ENCODE measurements around the gene TIAM1. TPM values are rescaled to one million over a fixed set of nuclear protein-coding genes. Genes with fewer than 3 reads are reported as not detected.

The TIAM1 gene
- total RNA-seq, 1 donor from 2014 or later: 2.7 TPM

- no peaks in the 10 kb centered on the region for H3K36me3 ChIP-seq
- H3K27ac ChIP-seq: no peak overlapping the region
- no peak for DNase-seq (ENCODE audit: low spot score in 2 of 2)
- no peak for TF ChIP-seq CTCF (IDR thresholded peaks at IDR 0.05)
- H3K27me3 ChIP-seq: no peaks in the 10 kb centered on the region
- intact Hi-C loops (cut with DNase I): no loop called here
- H3K9me3 ChIP-seq: no peaks in the 10 kb centered on the region
- H3K4me3 ChIP-seq: no peak overlapping the region
- H3K4me1 ChIP-seq: no peaks in the 10 kb centered on the region
Observed at GRCh38 chr21:31284797-31285397, 59.2 kb downstream of the TIAM1 start.

GRCh38 chr21:31283025-31283424, 61.0 kb downstream of the TIAM1 start:
- no peak for TF ChIP-seq CTCF (IDR thresholded peaks at IDR 0.05)
- Histone ChIP-seq H3K4me3 (no peak overlapping the region), H3K36me3 (no peaks in the 10 kb centered on the region), H3K9me3 (no peaks in the 10 kb centered on the region), H3K27ac (no peak overlapping the region), H3K4me1 (no peaks in the 10 kb centered on the region), H3K27me3 (no peaks in the 10 kb centered on the region)
- intact Hi-C loops (cut with DNase I): no loop called here
- DNase-seq (ENCODE audit: low spot score in 2 of 2): no peak

DNA sequence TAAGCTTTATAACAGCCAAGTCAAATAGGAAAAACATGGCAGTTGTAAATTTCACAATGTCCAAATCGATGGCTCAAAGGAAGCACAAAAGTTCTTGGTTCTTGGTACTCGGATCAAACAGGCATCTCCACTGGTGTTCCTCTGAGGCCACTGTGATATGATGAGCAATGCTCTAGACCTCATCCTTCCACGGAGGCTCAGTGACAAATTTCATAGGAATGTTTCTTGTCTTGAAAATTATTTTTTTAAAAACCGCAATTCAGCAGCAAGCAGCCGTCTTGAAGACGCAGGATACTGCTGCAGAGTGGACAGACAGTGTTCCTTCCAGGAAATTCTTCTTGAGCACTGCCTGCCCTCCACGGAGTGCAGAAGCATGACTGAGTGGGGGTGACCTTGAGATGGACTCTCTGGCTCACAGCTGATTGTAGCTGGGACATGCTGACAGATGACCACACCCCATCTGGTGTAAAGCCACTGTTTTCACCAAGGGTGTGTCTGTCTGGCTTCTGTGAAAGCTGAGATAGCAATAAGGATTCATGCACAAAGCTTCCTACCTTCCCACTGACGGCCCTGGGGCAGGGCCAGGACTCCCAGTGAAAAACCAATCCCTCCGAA, 61.9 kb downstream of the TIAM1 start:
- no peak for TF ChIP-seq CTCF (IDR thresholded peaks at IDR 0.05)
- Histone ChIP-seq H3K9me3 (no peaks in the 10 kb centered on the region), H3K27me3 (no peaks in the 10 kb centered on the region), H3K4me3 (no peak overlapping the region), H3K27ac (no peak overlapping the region), H3K36me3 (no peaks in the 10 kb centered on the region), H3K4me1 (no peaks in the 10 kb centered on the region)
- no peak for DNase-seq (ENCODE audit: low spot score in 2 of 2)
- intact Hi-C loops (cut with DNase I): no loop called here

GRCh38 chr21:31281561-31281960, 62.5 kb downstream of the TIAM1 start:
- Histone ChIP-seq H3K36me3 (no peaks in the 10 kb centered on the region), H3K27ac (no peak overlapping the region), H3K4me3 (no peak overlapping the region), H3K9me3 (no peaks in the 10 kb centered on the region), H3K4me1 (no peaks in the 10 kb centered on the region), H3K27me3 (no peaks in the 10 kb centered on the region)
- intact Hi-C loops (cut with DNase I): no loop called here
- no peak for DNase-seq (ENCODE audit: low spot score in 2 of 2)
- no peak for TF ChIP-seq CTCF (IDR thresholded peaks at IDR 0.05)

DNA sequence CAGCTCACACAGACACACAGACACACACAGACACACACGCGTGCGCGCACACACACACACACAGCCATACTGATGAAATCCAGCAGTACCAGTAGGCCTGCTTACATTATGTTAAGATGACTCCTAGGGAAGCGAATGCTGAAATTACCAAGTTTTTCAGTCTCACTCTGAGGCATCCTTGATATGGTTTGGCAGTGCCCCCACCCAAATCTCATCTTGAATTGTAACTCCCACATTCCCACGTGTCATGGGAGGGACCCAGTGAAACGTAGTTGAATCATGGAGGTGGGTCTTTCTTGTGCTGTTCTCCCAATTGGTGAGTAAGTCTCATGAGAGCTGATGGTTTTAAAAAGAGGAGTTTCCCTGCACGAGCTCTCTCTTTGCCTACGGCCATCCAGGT, 64.1 kb downstream of the TIAM1 start:
- intact Hi-C loops (cut with DNase I): no loop called here
- TF ChIP-seq CTCF (IDR thresholded peaks at IDR 0.05): no peak
- no peak for DNase-seq (ENCODE audit: low spot score in 2 of 2)
- Histone ChIP-seq H3K27ac (no peak overlapping the region), H3K4me1 (no peaks in the 10 kb centered on the region), H3K9me3 (no peaks in the 10 kb centered on the region), H3K4me3 (no peak overlapping the region), H3K27me3 (no peaks in the 10 kb centered on the region), H3K36me3 (no peaks in the 10 kb centered on the region)

Data from ascending aorta (tissue), 2 donors.